Activated naive CD8-positive, alpha-beta T cell treated with anti-CD3 and anti-CD28 coated beads, Interleukin-2, amount 10 ng/mL, durations not matched to agents 7 days and 5 days (primary cell): ENCODE measurements around the gene WDR31. TPM values are rescaled to one million over a fixed set of nuclear protein-coding genes. Genes with fewer than 3 reads are reported as not detected.

ENCODE experiments used
- ATAC-seq: fragments of 150-1000 bp; cut with Tn5 transposase; one replicate; pipeline ENCODE4 v1.10.0; 2021; ENCODE audit warnings: low read depth, moderate library complexity
- POLR2A ChIA-PET: fragments of 350-600 bp; sonication (Branson Sonifier 250); formaldehyde crosslinking; loops from one replicate; lab custom pipeline; 2021; ENCODE audit warnings: antibody characterized with exemption; lab: Charles Lee
- DNase-seq: peaks from one replicate; pipeline ENCODE4 v3.0.0; 2021
- H3K27ac Mint-ChIP-seq: one replicate; pipeline ENCODE4 v1.8.0; 2022; ENCODE audit warnings: mild to moderate bottlenecking, mixed read lengths
- H3K27me3 Mint-ChIP-seq: one replicate; pipeline ENCODE4 v1.8.0; 2022; ENCODE audit warnings: mild to moderate bottlenecking, moderate library complexity, mixed read lengths
- H3K36me3 Mint-ChIP-seq: one replicate; pipeline ENCODE4 v1.8.0; 2021; ENCODE audit warnings: mild to moderate bottlenecking, mixed read lengths
- H3K4me1 Mint-ChIP-seq: one replicate; pipeline ENCODE4 v1.8.0; 2021; ENCODE audit warnings: mixed read lengths
- H3K4me3 Mint-ChIP-seq: one replicate; pipeline ENCODE4 v1.8.0; 2022; ENCODE audit warnings: mild to moderate bottlenecking, moderate library complexity, mixed read lengths
- H3K9me3 Mint-ChIP-seq: one replicate; pipeline ENCODE4 v1.8.0; 2021; ENCODE audit warnings: mixed read lengths
- total RNA-seq, 2 experiments: library from RNA; stranded (reverse); gene quantifications; one replicate each; pipeline ENCODE4 v1.2.3, GENCODE V29; 2021

The WDR31 gene
- total RNA-seq, 2 experiments from 2014 or later = 0.99 to 1.00 TPM

- ATAC-seq (no peak), DNase-seq (no peak)
- Mint-ChIP-seq H3K27ac (no peak overlapping the region), H3K27me3 (no peaks in the 10 kb centered on the region), H3K9me3 (no peaks in the 10 kb centered on the region), H3K4me1 (peaks cover 30% of the 10 kb centered on the region), H3K4me3 (no peak overlapping the region), H3K36me3 (no peaks in the 10 kb centered on the region)
- POLR2A ChIA-PET = no interaction called here
Observed at GRCh38 chr9:113345671-113346070, 5.6 kb upstream of the WDR31 start.

- H3K27ac Mint-ChIP-seq = no peak overlapping the region
- ATAC-seq (no peak), DNase-seq (no peak)
- H3K9me3 Mint-ChIP-seq = no peaks in the 10 kb centered on the region
- no peaks in the 10 kb centered on the region for H3K27me3 Mint-ChIP-seq
- POLR2A ChIA-PET = no interaction called here
- no peaks in the 10 kb centered on the region for H3K36me3 Mint-ChIP-seq
- H3K4me1 Mint-ChIP-seq = peaks cover 29% of the 10 kb centered on the region
- H3K4me3 Mint-ChIP-seq = no peak overlapping the region
Observed at GRCh38 chr9:113345190-113345589, 5.1 kb upstream of the WDR31 start.

- Mint-ChIP-seq H3K4me1 (peaks cover 30% of the 10 kb centered on the region), H3K27me3 (no peaks in the 10 kb centered on the region), H3K27ac (peak overlapping the region; percentile 63), H3K36me3 (no peaks in the 10 kb centered on the region), H3K9me3 (no peaks in the 10 kb centered on the region), H3K4me3 (no peak overlapping the region)
- ATAC-seq (peak; percentile 19), DNase-seq (no peak)
- POLR2A ChIA-PET = no interaction called here
Observed at GRCh38 chr9:113343732-113344231, 3.7 kb upstream of the WDR31 start.

GRCh38 chr9:113341712-113342410 is 1.8 kb upstream of the WDR31 start:
- peaks cover 3% of the 10 kb centered on the region for H3K27me3 Mint-ChIP-seq
- no peaks in the 10 kb centered on the region for H3K9me3 Mint-ChIP-seq
- no peaks in the 10 kb centered on the region for H3K36me3 Mint-ChIP-seq
- DNase-seq (no peak), ATAC-seq (no peak)
- H3K27ac Mint-ChIP-seq = peak overlapping the region; percentile 26
- H3K4me1 Mint-ChIP-seq = peaks cover 24% of the 10 kb centered on the region
- POLR2A ChIA-PET = interaction anchor here (1.0 to 3.2 kb wide), 2 partner anchors 8 to 58 kb away, joined by 3 to 43 read pairs; partner anchors contain the start of gene BSPRY
- H3K4me3 Mint-ChIP-seq = peak overlapping the region; percentile 42

- H3K27ac Mint-ChIP-seq = no peak overlapping the region
- no peaks in the 10 kb centered on the region for H3K36me3 Mint-ChIP-seq
- H3K9me3 Mint-ChIP-seq = no peaks in the 10 kb centered on the region
- POLR2A ChIA-PET = interaction anchor here (0.8 kb wide), 1 partner anchor 53 kb away, joined by 3 read pairs; no protein-coding TSS in a partner anchor
- H3K27me3 Mint-ChIP-seq = peaks cover 4% of the 10 kb centered on the region
- DNase-seq = no peak
- no peak overlapping the region for H3K4me3 Mint-ChIP-seq
- no peak for ATAC-seq
- peaks cover 30% of the 10 kb centered on the region for H3K4me1 Mint-ChIP-seq
Observed at GRCh38 chr9:113337714-113338113, 2.4 kb downstream of the WDR31 start.

- Mint-ChIP-seq H3K4me1 (peaks cover 11% of the 10 kb centered on the region), H3K36me3 (no peaks in the 10 kb centered on the region), H3K4me3 (no peak overlapping the region), H3K9me3 (no peaks in the 10 kb centered on the region), H3K27me3 (peaks cover 2% of the 10 kb centered on the region), H3K27ac (no peak overlapping the region)
- no peak for ATAC-seq
- POLR2A ChIA-PET = interaction anchor here (1.2 kb wide), 1 partner anchor 18 kb away, joined by 4 read pairs; the partner anchor contains the start of gene BSPRY
- no peak for DNase-seq
Observed at GRCh38 chr9:113331780-113332179, 8.3 kb downstream of the WDR31 start.

GRCh38 chr9:113328045-113328782 is 11.9 kb downstream of the WDR31 start:
- Mint-ChIP-seq H3K4me1 (no peaks in the 10 kb centered on the region), H3K9me3 (no peaks in the 10 kb centered on the region), H3K27me3 (peaks cover 2% of the 10 kb centered on the region), H3K36me3 (no peaks in the 10 kb centered on the region), H3K4me3 (no peak overlapping the region), H3K27ac (no peak overlapping the region)
- no peak for ATAC-seq
- POLR2A ChIA-PET = interaction anchor here (1.0 kb wide), 1 partner anchor 82 kb away, joined by 3 read pairs; the partner anchor contains the start of genes C9orf43 and POLE3
- no peak for DNase-seq

GRCh38 chr9:113326230-113326629 is 13.8 kb downstream of the WDR31 start:
- no peaks in the 10 kb centered on the region for H3K9me3 Mint-ChIP-seq
- POLR2A ChIA-PET = interaction anchor here (0.7 kb wide), 1 partner anchor 69 kb away, joined by 4 read pairs; no protein-coding TSS in a partner anchor
- ATAC-seq (no peak), DNase-seq (no peak)
- H3K27me3 Mint-ChIP-seq = no peaks in the 10 kb centered on the region
- H3K27ac Mint-ChIP-seq = no peak overlapping the region
- H3K4me1 Mint-ChIP-seq = no peaks in the 10 kb centered on the region
- H3K36me3 Mint-ChIP-seq = no peaks in the 10 kb centered on the region
- no peak overlapping the region for H3K4me3 Mint-ChIP-seq

- no peaks in the 10 kb centered on the region for H3K36me3 Mint-ChIP-seq
- H3K27ac Mint-ChIP-seq = no peak overlapping the region
- POLR2A ChIA-PET = no interaction called here
- no peaks in the 10 kb centered on the region for H3K9me3 Mint-ChIP-seq
- no peak for DNase-seq
- no peak for ATAC-seq
- no peaks in the 10 kb centered on the region for H3K27me3 Mint-ChIP-seq
- H3K4me1 Mint-ChIP-seq = no peaks in the 10 kb centered on the region
- no peak overlapping the region for H3K4me3 Mint-ChIP-seq
Observed at GRCh38 chr9:113322671-113323070, 17.4 kb downstream of the WDR31 start.

- DNase-seq (no peak), ATAC-seq (no peak)
- Mint-ChIP-seq H3K4me3 (no peak overlapping the region), H3K4me1 (no peaks in the 10 kb centered on the region), H3K36me3 (no peaks in the 10 kb centered on the region), H3K27me3 (peaks cover under 1% of the 10 kb centered on the region), H3K27ac (no peak overlapping the region), H3K9me3 (no peaks in the 10 kb centered on the region)
- POLR2A ChIA-PET = interaction anchor here (1.0 kb wide), 1 partner anchor 84 kb away, joined by 3 read pairs; no protein-coding TSS in a partner anchor
Observed at GRCh38 chr9:113320051-113320450, 20.0 kb downstream of the WDR31 start.

GRCh38 chr9:113319054-113319453 is 21.0 kb downstream of the WDR31 start:
- no peak for ATAC-seq

GRCh38 chr9:113317777-113318176 is 22.3 kb downstream of the WDR31 start:
- no peaks in the 10 kb centered on the region for H3K4me1 Mint-ChIP-seq
- no peak for ATAC-seq
- no peak overlapping the region for H3K27ac Mint-ChIP-seq
- H3K4me3 Mint-ChIP-seq = no peak overlapping the region
- peaks cover 2% of the 10 kb centered on the region for H3K27me3 Mint-ChIP-seq
- no peaks in the 10 kb centered on the region for H3K9me3 Mint-ChIP-seq
- no peaks in the 10 kb centered on the region for H3K36me3 Mint-ChIP-seq
- no peak for DNase-seq
- POLR2A ChIA-PET = no interaction called here

More at GRCh38 chr9:113319054-113319453, 21.0 kb downstream of the WDR31 start:
- peaks cover 2% of the 10 kb centered on the region for H3K27me3 Mint-ChIP-seq
- H3K4me1 Mint-ChIP-seq = no peaks in the 10 kb centered on the region
- H3K36me3 Mint-ChIP-seq = no peaks in the 10 kb centered on the region
- H3K27ac Mint-ChIP-seq = no peak overlapping the region
- no peak for DNase-seq
- no peaks in the 10 kb centered on the region for H3K9me3 Mint-ChIP-seq
- POLR2A ChIA-PET = interaction anchor here (0.9 kb wide), 1 partner anchor 21 kb away, joined by 3 read pairs; the partner anchor contains the start of gene WDR31
- no peak overlapping the region for H3K4me3 Mint-ChIP-seq

- Mint-ChIP-seq H3K4me1 (no peaks in the 10 kb centered on the region), H3K27me3 (peaks cover 2% of the 10 kb centered on the region), H3K36me3 (no peaks in the 10 kb centered on the region), H3K9me3 (no peaks in the 10 kb centered on the region), H3K4me3 (no peak overlapping the region), H3K27ac (no peak overlapping the region)
- DNase-seq (no peak), ATAC-seq (no peak)
- POLR2A ChIA-PET = no interaction called here
Observed at GRCh38 chr9:113316030-113316429, 24.0 kb downstream of the WDR31 start.
